ENCODE results near the gene CIAO1.

- TF ChIP-seq CTCF (IDR thresholded peaks at IDR 0.05; ENCODE audit: insufficient read depth, low read length, poor library complexity, severe bottlenecking) = no peak
- no peak for TF ChIP-seq EZH2phosphoT487 (conservative IDR thresholded peaks at IDR 0.05; ENCODE audit: low read length)
Observed at GRCh38 chr2:96233880-96234316, 32.1 kb upstream of the CIAO1 start.
